ELF-1 (cell line): ENCODE measurements around the gene GUK1.

ENCODE experiments used
- DNase-seq: peaks from one replicate; pipeline ENCODE4 v3.0.0-alpha.2; 2016; ENCODE audit warnings: low read depth, low spot score

GUK1 gene

DNA sequence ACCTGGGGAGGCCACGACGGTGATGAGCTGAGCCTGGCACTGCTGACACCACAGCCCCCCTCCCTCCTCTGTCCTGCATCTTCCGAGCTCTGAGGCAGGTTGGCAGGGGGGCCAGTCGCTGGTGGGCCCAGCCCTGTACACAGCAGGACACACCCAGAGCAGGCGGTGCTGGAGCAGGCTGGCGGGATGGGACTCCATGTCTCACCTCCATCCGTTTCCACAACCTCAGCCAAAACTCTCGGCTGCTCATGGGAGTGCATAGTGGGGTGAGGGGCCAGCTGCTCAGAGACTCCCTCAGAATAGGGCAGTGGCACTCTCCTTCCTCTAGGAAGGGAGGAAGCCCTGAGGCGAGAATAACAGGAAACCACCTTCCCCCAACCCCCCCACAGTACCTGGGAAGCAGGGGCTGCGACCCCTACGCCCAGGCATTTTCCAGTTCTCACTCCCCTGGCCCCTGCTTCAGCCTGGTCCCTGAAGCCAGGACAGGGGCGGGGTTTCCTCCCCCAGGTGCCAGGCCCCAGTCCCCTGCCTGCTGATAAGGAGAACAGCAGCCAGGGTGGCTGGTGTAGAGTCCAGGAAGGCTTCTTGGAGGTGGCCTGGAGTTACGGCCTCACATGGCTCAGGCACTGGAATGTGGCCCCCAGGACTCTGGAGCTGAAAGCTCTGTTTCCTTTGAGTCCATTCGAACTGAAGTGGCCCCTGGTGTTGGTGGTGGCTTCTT is 22.4 kb downstream of the GUK1 start:
- DNase-seq, result peak; percentile 76

DNA sequence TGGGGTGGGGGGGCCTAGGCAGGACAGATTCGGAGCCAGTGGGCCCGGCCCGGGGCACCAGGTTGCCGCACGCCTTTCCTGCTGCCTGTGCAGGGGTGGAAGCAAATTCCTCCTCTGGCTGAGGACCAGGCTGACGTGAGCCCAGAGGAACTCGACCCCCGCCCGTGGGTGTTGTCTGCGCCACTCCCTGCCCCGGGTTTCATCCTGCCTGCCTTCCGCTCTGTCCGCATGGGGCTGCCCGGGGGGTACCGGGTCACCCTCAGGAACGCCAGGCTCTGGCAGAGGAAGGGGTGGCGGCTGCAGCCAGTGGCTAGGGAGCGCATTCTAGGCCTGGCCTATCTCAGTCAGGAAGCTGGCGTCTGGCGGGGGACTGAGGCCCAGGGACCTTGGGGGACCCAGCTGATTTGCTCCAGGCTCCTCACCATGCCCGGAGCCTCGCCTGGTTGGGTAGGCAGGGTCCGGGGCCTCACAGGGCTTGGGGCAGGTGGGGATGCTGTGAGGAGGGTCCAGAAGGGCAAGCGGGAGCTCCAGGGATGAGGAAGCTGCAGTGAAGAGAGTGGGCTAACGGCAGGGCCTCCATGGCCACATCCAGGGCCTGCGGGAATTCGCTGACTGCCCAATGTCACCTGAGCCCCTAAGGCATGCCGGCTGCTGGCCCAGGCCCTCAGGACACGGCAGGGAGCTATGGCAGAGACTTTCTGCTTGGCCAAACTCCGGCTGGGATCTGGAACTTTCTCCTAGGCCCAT is 23.1 kb downstream of the GUK1 start:
- DNase-seq, result peak; percentile 66

DNA sequence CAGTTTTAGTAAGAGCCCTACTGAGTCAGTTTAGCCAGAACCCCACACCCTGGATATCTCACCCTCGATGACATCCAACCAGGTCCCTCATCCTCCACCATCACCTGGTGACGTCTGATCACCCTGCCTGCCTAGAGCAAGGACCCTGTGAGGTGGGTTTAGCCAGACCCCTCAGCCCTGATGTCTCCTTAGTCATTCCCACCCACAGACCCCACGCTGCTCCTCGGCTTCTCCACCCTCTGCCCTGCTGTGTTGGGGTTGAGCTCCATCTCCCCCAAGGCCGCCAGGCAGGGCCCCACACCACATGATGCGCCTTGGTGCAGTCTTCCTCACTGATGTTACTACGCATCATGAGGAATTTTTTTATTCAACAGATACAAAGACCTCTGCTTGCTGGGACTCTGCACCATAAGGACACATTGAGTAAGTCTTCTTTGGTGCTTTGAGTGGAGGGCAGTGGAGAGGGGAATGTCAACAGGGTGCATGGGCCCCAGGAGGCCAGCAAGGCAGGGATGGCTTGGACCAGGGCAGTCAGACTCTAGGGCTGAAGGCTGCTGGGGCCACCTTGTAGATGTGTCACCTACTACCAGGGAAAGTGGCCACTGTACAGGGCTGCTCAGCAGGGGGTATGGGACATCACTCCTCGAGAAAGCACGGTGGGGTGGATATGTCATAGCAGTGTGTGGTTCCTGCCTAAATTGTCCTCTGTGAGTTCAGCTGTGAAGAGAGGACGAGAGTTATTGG is 23.9 kb downstream of the GUK1 start:
- DNase-seq, result no peak

DNA sequence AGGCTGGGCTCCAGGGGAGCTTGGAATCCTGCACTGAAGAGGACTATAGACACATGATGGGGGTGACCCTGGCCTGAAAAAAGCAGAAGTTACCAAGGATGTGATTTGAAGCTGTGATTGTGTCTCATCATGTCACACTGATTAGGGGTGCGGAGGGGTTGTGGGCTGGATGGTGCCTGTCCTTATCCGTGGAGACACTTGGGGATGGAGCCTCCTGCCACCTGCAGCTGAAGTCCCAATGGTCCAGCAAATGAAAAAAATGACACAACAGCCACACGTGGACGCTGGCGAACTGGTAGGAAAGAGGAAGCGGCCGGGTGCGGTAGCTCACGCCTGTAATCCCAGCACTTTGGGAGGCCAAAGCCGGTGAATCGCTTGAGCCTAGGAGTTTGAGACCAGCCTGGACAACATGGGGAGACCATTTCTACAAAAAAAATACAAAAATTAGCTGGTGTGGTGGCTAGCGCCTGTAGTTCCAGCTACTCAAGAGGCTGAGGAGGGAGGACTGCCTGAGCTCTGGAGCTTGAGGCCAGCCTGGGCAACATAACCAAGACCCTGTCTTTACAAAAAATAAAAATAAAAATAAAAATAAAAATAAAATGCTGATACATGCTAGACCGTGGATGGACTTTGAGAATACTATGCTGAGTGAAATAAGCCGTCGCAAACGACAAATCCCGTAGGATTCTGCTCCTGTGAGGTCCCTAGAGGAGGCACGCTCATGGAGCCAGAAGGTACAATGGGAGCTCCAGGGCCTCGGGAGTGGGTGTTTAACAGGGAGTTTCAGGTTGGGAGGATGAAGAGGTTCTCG is 24.7 kb downstream of the GUK1 start:
- no peak for DNase-seq

DNA sequence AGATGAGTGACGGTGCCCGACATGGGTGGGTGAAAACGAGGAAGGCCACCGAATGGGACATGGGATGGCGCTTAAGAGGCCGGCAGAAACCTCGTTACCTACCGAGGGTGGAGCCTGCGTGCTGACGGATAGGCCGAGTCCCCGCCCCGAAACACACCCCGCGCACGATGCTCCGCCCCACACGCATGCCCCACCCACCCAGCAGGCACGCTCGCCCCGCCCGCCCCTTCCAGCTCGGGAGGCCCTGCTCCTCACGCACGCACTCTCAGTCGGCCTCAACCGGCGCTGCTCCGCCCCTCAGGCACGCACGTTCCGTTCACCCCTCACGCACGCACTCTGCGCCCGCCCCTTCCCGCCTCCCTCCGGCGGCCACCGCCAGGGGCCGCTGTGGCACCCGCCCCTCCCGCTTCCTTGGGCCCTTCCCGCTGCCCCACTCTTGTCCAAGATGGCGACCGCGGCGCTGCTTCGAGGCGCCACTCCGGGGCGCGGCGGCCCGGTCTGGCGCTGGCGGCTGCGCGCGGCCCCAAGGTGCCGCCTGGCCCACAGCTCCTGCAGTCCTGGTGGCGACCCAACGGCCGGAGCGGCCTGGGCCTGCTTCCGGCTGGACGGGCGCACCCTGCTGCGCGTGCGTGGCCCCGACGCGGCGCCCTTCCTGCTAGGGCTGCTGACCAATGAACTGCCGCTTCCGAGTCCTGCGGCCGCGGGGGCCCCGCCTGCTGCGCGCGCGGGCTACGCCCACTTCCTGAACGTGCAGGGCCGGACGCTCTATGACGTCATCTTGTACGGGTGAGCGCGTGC is 25.5 kb downstream of the GUK1 start, which contains the start of gene IBA57:
TSS of gene IBA57 (plus strand) at position 433 of the 798 bp plus-strand sequence. CDS start at position 446, 13 bp downstream.
- DNase-seq, result peak; percentile 97

DNA sequence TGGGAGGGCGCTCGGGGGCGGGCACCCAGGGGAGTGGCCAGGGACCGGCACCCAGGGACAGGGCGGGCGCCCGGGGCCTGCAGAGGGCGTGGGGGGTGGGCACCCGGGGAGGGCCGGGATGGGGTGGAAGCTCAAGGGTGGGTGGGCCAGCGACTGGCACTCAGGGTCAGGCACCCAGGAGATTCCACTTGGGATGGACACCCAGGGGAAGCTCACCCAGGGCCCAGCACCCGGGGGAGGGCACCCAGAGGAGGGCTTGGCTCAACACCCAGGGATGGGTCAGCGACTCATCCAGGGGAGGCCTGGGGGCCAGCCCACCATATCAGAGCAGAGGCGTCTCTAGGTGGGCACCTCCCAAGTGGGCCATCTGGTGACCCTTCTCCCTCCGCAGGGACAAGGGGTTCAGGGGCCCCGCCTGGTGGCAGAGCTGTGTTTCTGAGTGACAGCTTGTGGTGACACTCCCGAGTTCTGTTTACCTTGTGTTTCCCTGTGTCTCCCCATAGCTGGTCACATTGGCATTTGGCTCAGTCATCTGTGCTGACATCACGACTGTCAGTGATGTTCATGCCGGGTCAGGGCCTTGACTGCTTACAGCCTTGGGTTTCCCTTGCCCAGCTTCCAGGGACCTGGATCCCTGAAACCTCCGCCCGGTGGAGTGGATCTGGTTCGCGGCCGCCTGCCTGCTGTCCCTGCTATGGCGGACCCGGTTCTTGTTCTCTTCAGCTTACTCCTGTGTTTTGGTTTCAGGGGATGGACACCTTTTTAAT is 26.3 kb downstream of the GUK1 start:
- peak; percentile 64 for DNase-seq

DNA sequence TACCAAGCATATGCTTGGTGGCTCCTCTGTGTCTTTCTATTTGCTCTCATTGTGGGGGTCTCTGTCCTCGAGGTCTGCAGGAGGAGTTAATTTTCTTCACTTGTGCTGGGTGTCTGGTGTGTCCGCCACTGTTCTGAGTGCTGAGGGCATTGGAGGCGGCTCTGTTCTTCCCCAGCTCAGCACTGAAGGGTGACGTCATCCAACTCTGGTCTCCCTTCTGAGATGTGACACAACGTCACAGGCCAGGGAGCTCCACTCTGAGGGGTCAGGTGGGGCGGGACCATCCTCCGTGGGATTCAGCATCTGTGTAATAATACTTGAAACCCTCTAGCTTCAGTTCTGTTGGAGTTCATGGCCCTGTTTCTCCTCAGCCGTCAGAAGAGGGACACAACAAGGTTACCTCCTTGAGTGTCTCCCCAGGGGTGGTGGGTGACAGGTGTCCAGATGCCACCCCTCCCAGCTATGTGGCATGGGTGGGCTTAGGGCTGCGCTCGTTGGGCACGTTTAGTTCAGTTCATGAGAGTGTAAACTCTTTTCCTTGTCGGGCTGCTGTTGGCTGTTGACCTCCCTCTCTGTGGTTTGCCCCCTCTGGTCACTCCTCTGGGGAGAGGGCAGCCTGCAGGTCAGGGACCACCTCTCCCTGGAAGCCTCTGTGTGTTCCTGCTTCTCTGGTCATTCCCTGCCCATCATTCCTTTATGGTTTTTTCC is 28.6 kb downstream of the GUK1 start:
- no peak for DNase-seq

DNA sequence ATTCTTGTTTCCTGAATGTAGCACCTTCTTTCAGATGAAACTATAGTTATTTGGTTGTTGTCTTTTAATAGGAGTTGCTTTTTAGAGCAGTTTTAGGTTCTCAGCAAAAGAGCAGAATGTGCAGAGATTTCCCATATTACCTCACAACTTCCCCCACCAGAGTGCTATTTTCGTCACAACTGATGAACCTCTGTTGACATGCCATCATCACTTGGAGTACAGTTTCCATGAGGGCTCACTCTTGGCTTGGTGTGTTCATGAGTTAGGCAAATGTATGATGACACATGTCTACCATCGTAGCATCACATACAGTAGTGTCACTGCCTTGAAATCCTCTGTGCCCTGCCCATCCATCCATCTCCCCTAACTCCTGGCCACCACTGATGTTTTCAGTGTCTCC is 29.3 kb downstream of the GUK1 start:
- DNase-seq, result no peak

DNA sequence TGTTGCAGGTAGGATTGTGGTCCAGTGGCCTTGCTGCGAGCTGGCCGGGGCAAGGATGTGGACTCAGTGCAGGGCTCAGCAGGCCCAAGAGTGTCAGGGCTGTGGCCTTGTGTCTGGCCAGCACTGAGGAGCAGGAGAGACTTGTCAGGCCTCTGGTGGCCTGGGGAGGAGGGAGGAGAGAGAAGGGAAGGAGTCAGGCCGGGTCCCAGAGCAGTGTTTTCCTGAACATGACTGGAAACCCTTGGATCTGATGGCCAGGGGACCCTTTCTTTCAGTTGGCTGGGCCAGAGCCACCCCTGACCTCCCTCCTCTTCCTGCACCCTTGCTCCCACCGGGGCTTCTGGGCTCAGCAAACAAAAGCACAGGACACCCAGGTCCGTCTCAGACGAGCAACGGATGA is 30.6 kb downstream of the GUK1 start:
- DNase-seq, result no peak

DNA sequence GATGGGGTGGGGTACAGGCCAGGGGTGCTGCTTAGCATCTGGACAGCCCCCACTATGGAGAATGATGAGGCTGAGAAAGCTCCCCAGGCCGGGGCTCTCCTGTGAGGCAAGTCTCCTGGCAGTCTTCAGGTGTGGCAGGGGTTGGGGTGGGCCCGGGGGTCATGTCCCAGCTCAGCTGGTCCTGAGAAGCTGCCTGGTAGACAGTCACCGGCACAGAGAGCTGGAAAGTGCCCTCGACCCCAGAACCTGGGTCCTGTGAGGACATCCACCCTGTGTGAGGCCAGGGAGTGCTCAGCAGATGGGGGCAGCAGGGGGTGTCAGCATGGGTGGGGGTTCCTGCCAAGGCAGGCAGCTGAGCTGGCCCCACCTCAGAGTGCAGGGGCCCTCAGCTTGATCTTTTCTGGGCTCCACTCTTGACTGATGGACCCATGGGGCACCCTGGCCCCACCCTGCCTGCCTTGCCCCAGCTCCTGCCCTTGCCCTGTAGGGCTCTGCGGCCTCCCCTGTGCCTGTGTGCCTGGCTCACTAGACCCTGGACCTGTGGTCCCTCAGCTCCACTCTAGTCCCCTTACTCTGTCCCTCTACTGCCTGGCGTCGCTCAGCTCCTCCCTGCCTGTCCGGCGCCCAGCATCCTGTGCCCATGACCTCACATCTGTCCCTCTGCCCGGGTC is 31.3 kb downstream of the GUK1 start:
- DNase-seq, result no peak

DNA sequence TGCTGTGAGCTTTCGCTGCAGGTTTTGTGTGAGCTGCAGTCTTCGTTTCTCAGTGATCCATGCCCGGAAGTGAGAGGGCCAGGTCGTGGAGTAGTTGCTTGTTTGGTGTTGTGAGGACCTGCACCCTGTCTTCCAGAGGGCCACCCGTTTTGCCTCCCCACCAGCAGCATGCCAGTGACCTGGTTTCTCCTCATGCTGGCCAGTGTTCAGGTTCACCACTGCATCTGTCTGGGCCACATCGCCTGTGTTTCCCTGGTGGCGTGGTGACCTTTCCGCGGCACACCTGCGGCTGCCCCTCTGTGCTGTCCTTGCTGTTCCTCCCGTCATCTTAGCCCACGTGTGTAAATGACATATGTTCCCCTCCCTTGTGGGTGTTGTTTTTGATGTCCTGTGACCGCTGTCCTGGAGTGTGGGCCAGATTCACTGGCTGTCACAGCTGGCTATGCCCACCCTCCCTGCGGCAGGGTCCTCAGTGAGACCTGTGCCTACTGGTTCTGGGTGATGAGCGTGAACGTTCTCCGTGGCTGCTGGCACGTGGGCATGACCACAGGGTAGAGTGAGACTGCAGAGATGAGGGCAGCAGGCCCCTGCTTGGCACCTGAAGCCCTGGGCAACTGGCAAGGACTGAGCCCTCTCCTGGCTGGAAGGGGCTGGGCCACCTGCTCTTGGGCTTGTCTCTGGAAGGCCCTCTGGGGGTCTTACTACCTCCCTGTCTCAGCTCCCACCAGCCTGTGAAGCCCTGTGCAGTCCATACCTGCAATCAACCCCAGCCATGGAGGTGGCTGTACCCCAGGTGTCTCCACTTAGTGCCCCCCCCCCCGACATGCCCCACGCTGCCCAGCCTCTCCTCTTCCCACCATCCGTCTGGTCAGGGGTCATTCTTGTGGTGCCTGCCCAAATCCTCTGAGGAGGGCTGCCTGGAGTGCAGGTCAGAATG is 32.8 kb downstream of the GUK1 start:
- no peak for DNase-seq

DNA sequence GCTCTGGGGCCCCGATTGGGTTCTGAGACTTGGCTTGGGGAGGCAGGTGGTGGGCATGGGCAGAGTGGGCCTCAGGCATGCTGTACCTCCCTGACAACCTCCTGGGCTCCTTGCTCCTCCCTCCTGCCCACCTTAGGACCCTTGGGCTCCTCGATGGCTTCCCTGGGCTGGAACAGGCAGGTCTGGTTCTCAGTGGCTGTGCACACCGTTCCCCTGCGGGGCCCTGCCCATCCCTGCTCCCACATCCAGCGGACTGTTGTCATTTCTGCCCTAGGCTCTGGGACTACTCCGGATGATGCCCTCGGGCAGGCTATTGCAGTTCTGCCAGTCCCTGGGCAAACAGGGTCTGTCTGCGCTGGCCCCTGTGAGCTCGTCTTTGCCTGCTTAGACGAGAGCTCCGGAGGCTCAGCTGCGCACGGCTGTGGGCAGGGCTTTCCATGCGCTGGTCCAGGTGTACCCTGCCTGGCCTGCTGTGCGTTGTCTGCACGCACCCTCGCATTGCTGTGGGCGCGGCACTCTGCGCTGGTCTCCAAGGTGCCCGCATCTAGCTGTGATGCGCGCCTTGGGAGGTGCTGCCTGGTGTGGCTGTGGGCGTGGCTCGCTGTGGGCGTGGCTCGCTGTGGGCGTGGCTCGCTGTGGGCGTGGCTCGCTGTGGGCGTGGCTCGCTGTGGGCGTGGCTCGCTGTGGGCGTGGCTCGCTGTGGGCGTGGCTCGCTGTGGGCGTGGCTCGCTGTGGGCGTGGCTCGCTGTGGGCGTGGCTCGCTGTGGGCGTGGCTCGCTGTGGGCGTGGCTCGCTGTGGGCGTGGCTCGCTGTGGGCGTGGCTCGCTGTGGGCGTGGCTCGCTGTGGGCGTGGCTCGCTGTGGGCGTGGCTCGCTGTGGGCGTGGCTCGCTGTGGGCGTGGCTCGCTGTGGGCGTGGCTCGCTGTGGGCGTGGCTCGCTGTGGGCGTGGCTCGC is 33.7 kb downstream of the GUK1 start:
- peak; percentile 70 for DNase-seq

DNA sequence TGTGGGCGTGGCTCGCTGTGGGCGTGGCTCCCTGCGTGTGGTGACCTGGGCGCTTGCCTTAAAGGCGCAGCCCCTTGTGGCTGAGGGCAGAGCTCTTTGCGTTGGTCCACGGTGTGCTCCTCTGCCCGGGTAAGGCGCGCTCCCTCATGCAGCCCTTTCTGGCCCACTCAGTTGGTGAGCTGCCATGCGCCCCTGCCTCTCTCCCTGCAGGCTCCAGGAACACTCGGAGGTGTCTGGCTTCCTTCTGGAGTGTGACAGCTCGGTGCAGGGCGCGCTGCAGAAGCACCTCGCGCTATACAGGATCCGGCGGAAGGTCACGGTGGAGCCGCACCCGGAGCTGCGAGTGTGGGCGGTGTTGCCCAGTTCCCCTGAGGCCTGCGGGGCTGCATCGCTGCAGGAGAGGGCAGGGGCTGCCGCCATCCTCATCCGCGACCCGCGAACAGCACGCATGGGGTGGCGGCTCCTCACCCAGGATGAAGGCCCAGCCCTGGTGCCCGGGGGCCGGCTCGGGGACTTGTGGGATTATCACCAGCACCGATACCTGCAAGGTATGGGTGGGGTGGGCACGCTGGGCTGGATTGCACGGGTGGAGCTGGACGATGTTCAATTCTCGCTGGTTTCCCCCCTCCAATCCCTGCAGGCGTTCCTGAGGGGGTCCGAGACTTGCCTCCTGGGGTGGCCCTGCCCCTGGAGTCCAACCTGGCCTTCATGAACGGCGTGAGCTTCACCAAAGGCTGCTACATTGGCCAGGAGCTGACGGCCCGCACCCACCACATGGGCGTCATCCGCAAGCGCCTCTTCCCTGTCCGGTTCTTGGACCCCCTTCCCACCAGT is 34.6 kb downstream of the GUK1 start:
- peak; percentile 74 for DNase-seq

DNA sequence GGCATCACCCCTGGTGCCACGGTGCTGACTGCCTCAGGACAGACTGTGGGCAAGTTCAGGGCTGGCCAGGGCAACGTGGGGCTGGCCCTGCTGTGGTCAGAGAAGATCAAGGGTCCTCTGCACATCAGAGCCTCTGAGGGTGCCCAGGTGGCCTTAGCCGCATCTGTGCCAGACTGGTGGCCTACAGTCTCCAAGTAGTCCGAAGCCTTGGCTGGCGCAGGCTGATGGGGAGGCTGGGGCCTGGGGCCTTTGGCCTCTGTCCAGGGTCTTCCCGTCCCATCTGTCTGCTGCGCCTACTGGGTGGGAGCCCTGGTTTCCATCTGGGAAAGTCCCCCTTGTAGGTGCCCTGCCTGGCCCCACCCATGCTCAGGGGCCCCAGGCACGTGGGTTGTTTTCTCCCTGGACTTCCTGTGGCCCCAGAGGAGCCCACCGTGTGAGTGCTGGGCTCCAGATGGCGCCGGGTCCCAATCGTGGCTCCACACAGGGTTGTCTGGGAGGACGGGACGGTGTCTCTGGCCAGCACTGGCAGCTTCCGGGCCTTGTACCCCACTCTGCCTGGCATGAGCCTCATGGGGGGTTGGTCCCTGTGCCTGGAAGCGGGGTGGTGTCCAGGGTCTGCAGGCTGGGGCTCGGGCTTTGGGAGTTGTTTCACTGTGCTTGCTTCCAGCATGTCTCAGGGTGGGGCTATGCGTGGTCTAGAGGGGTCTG is 35.4 kb downstream of the GUK1 start:
- DNase-seq, result no peak

DNA sequence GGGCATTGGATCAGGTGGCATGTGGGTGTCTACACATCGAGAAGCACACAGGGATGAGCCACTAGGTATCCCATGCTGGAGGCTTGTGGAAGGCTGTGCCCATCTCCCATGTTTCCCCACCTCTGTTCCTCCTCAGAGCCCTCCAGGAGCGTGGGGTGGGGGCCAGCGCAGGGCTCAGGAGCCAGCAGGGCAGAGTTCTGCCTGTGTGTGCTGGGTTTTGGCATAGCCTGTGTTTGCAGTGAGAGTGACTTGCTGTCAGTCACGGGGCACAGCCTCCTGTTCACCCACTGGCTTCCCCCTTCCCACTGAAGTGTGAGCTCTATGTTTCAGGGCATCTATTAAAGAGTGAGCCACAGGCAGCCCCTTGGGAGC is 35.9 kb downstream of the GUK1 start:
- DNase-seq, result no peak
